ENCODE measurements around the gene XPNPEP1. TPM values are rescaled to one million over a fixed set of nuclear protein-coding genes. Genes with fewer than 3 reads are reported as not detected.

Gene XPNPEP1
- polyA plus RNA-seq, 1 donor from 2014 or later = 96.3 TPM

GRCh38 chr10:109889867-109890266 lies 33.4 kb downstream of the XPNPEP1 start:
- Histone ChIP-seq H3K79me2 (replicated peaks; ENCODE audit: insufficient read depth, low read length) (no peaks in the 10 kb centered on the region), H3K27me3 (ENCODE audit: insufficient read depth, low read depth, low read length) (no peaks in the 10 kb centered on the region), H3K9me3 (ENCODE audit: low read length) (no peaks in the 10 kb centered on the region), H3K4me2 (ENCODE audit: low read length) (no peak overlapping the region), H3F3A (ENCODE audit: insufficient read depth, low read length, poor library complexity, severe bottlenecking) (no peaks in the 10 kb centered on the region), H2AFZ (ENCODE audit: low read depth, low read length) (no peak overlapping the region), H3K9ac (ENCODE audit: low read length) (no peak overlapping the region), H3K36me3 (ENCODE audit: insufficient read depth, low read length) (peaks cover 3% of the 10 kb centered on the region), H4K20me1 (ENCODE audit: insufficient read depth) (no peaks in the 10 kb centered on the region), H3K27ac (ENCODE audit: low read length) (no peak overlapping the region), H3K9me2 (ENCODE audit: insufficient read depth, low read length) (no peaks in the 10 kb centered on the region), H3K4me3 (ENCODE audit: low read length) (no peak overlapping the region)
- TF ChIP-seq CTCF (IDR thresholded peaks at IDR 0.05; ENCODE audit: poor library complexity, severe bottlenecking) (no peak), POLR2AphosphoS5 (IDR thresholded peaks at IDR 0.05) (no peak), MXI1 (conservative IDR thresholded peaks at IDR 0.05; ENCODE audit: poor library complexity, severe bottlenecking) (no peak), EP300 (conservative IDR thresholded peaks at IDR 0.05; ENCODE audit: poor library complexity, severe bottlenecking) (no peak), REST (IDR thresholded peaks at IDR 0.05; ENCODE audit: borderline replicate concordance) (no peak), EZH2 (IDR thresholded peaks at IDR 0.05; ENCODE audit: borderline replicate concordance, insufficient read depth, low read length, poor library complexity, severe bottlenecking) (no peak), TAF1 (IDR thresholded peaks at IDR 0.05; ENCODE audit: low read depth) (no peak), SMC3 (conservative IDR thresholded peaks at IDR 0.05; ENCODE audit: poor library complexity) (no peak), RAD21 (conservative IDR thresholded peaks at IDR 0.05) (no peak)

- Histone ChIP-seq H3K79me2 (replicated peaks; ENCODE audit: insufficient read depth, low read length) (no peaks in the 10 kb centered on the region), H3K9me3 (ENCODE audit: low read length) (no peaks in the 10 kb centered on the region), H3K27ac (ENCODE audit: low read length) (no peak overlapping the region), H4K20me1 (ENCODE audit: insufficient read depth) (no peaks in the 10 kb centered on the region), H3K27me3 (ENCODE audit: insufficient read depth, low read depth, low read length) (no peaks in the 10 kb centered on the region), H3F3A (ENCODE audit: insufficient read depth, low read length, poor library complexity, severe bottlenecking) (no peaks in the 10 kb centered on the region), H3K36me3 (ENCODE audit: insufficient read depth, low read length) (peaks cover 3% of the 10 kb centered on the region), H3K9me2 (ENCODE audit: insufficient read depth, low read length) (no peaks in the 10 kb centered on the region), H3K9ac (ENCODE audit: low read length) (no peak overlapping the region), H3K4me3 (ENCODE audit: low read length) (no peak overlapping the region), H3K4me2 (ENCODE audit: low read length) (no peak overlapping the region), H2AFZ (ENCODE audit: low read depth, low read length) (no peak overlapping the region)
- TF ChIP-seq TAF1 (IDR thresholded peaks at IDR 0.05; ENCODE audit: low read depth) (no peak), RAD21 (conservative IDR thresholded peaks at IDR 0.05) (no peak), CTCF (IDR thresholded peaks at IDR 0.05; ENCODE audit: poor library complexity, severe bottlenecking) (no peak), REST (IDR thresholded peaks at IDR 0.05; ENCODE audit: borderline replicate concordance) (no peak), SMC3 (conservative IDR thresholded peaks at IDR 0.05; ENCODE audit: poor library complexity) (no peak), MXI1 (conservative IDR thresholded peaks at IDR 0.05; ENCODE audit: poor library complexity, severe bottlenecking) (no peak), EZH2 (IDR thresholded peaks at IDR 0.05; ENCODE audit: borderline replicate concordance, insufficient read depth, low read length, poor library complexity, severe bottlenecking) (no peak), EP300 (conservative IDR thresholded peaks at IDR 0.05; ENCODE audit: poor library complexity, severe bottlenecking) (no peak), POLR2AphosphoS5 (IDR thresholded peaks at IDR 0.05) (no peak)
These were observed 35.5 kb downstream of the XPNPEP1 start for GRCh38 chr10:109887776-109888175.

Measured in neural cell (in vitro differentiated cells).